Measurements from ENCODE around the gene TXNRD2. TPM values are rescaled to one million over a fixed set of nuclear protein-coding genes. Genes with fewer than 3 reads are reported as not detected.

The TXNRD2 gene
- total RNA-seq, 2 donors from 2014 or later: 7.3 to 13.6 TPM

GRCh38 chr22:19971276-19972124 is 29.9 kb upstream of the TXNRD2 start:
- no peak for TF ChIP-seq CTCF (conservative IDR thresholded peaks at IDR 0.05)
- no peak overlapping the region for H3K27ac Mint-ChIP-seq
- peaks cover 23% of the 10 kb centered on the region for H3K36me3 ChIP-seq (ENCODE audit: control insufficient read depth, insufficient read depth, low read length)
- H3K27me3 ChIP-seq (ENCODE audit: control insufficient read depth, insufficient read depth, low read length, poor library complexity, severe bottlenecking): no peaks in the 10 kb centered on the region
- H3K36me3 Mint-ChIP-seq (ENCODE audit: low read depth): peaks cover 23% of the 10 kb centered on the region
- 90 to 96% methylated on average over 14 to 28 of the region's 28 CpGs for WGBS, 2 experiments (ENCODE audit: insufficient coverage in 1 of 2, insufficient read length in 1 of 2)
- peaks cover 9% of the 10 kb centered on the region for H3K4me1 ChIP-seq (ENCODE audit: control insufficient read depth, insufficient read depth, low read length)
- no peaks in the 10 kb centered on the region for H3K9me3 ChIP-seq (ENCODE audit: control insufficient read depth, low read length)
- H3K27me3 Mint-ChIP-seq (ENCODE audit: insufficient read depth): no peaks in the 10 kb centered on the region
- H3K9ac ChIP-seq (ENCODE audit: extremely low read depth, low read length, poor library complexity, severe bottlenecking): no peak overlapping the region
- H3K4me1 Mint-ChIP-seq: peaks cover 11% of the 10 kb centered on the region
- H3K4me3 ChIP-seq (ENCODE audit: low read length): no peak overlapping the region
- H3K27ac ChIP-seq (ENCODE audit: low read depth, low read length): no peak overlapping the region
- H3K4me3 Mint-ChIP-seq: no peak overlapping the region
- no peaks in the 10 kb centered on the region for H3K9me3 Mint-ChIP-seq
- no peak for DNase-seq

- Mint-ChIP-seq H3K4me3 (no peak overlapping the region), H3K9me3 (no peaks in the 10 kb centered on the region), H3K36me3 (ENCODE audit: low read depth) (peaks cover 23% of the 10 kb centered on the region), H3K4me1 (peaks cover 11% of the 10 kb centered on the region), H3K27me3 (ENCODE audit: insufficient read depth) (no peaks in the 10 kb centered on the region), H3K27ac (no peak overlapping the region)
- no peak overlapping the region for H3K4me3 ChIP-seq (ENCODE audit: low read length)
- no peak overlapping the region for H3K27ac ChIP-seq (ENCODE audit: low read depth, low read length)
- peaks cover 9% of the 10 kb centered on the region for H3K4me1 ChIP-seq (ENCODE audit: control insufficient read depth, insufficient read depth, low read length)
- peak; percentile 97 for TF ChIP-seq CTCF (conservative IDR thresholded peaks at IDR 0.05)
- DNase-seq: peak; percentile 91
- peaks cover 23% of the 10 kb centered on the region for H3K36me3 ChIP-seq (ENCODE audit: control insufficient read depth, insufficient read depth, low read length)
- 69 to 72% methylated on average over 15 to 24 of the region's 25 CpGs for WGBS, 2 experiments (ENCODE audit: insufficient coverage in 1 of 2, insufficient read length in 1 of 2)
- H3K9ac ChIP-seq (ENCODE audit: extremely low read depth, low read length, poor library complexity, severe bottlenecking): no peak overlapping the region
- H3K9me3 ChIP-seq (ENCODE audit: control insufficient read depth, low read length): no peaks in the 10 kb centered on the region
- no peaks in the 10 kb centered on the region for H3K27me3 ChIP-seq (ENCODE audit: control insufficient read depth, insufficient read depth, low read length, poor library complexity, severe bottlenecking)
These were observed 29.1 kb upstream of the TXNRD2 start for GRCh38 chr22:19970479-19971275.

GRCh38 chr22:19970031-19970478 is 28.4 kb upstream of the TXNRD2 start:
- 87 to 100% methylated on average over 6 to 9 of the region's 9 CpGs for WGBS, 2 experiments (ENCODE audit: insufficient coverage in 1 of 2, insufficient read length in 1 of 2)

More at GRCh38 chr22:19970031-19970478, 28.4 kb upstream of the TXNRD2 start:
- no peak overlapping the region for H3K4me3 Mint-ChIP-seq
- H3K27me3 ChIP-seq (ENCODE audit: control insufficient read depth, insufficient read depth, low read length, poor library complexity, severe bottlenecking): no peaks in the 10 kb centered on the region
- peaks cover 2% of the 10 kb centered on the region for H3K4me1 ChIP-seq (ENCODE audit: control insufficient read depth, insufficient read depth, low read length)
- no peak overlapping the region for H3K4me3 ChIP-seq (ENCODE audit: low read length)
- H3K9me3 ChIP-seq (ENCODE audit: control insufficient read depth, low read length): no peaks in the 10 kb centered on the region
- no peak for TF ChIP-seq CTCF (conservative IDR thresholded peaks at IDR 0.05)
- peaks cover 18% of the 10 kb centered on the region for H3K36me3 Mint-ChIP-seq (ENCODE audit: low read depth)
- peaks cover 4% of the 10 kb centered on the region for H3K4me1 Mint-ChIP-seq
- no peak overlapping the region for H3K27ac Mint-ChIP-seq
- H3K9me3 Mint-ChIP-seq: no peaks in the 10 kb centered on the region
- H3K27me3 Mint-ChIP-seq (ENCODE audit: insufficient read depth): no peaks in the 10 kb centered on the region
- no peak overlapping the region for H3K27ac ChIP-seq (ENCODE audit: low read depth, low read length)
- peaks cover 23% of the 10 kb centered on the region for H3K36me3 ChIP-seq (ENCODE audit: control insufficient read depth, insufficient read depth, low read length)
- H3K9ac ChIP-seq (ENCODE audit: extremely low read depth, low read length, poor library complexity, severe bottlenecking): no peak overlapping the region
- DNase-seq: no peak
